Neural progenitor cell (in vitro differentiated cells): ENCODE measurements around the gene C1orf115. TPM values are rescaled to one million over a fixed set of nuclear protein-coding genes. Genes with fewer than 3 reads are reported as not detected.
A peak's percentile ranks its signal among the peaks of the same experiment; 100 is the strongest.

ENCODE experiments used
- DNase-seq: peaks from one replicate; pipeline ENCODE4 v3.0.0-alpha.2; 2016; ENCODE audit warnings: low spot score
- H2AFZ ChIP-seq: fragments of 200-600 bp; sonication (generic); replicated peaks from 2 replicates; pipeline ENCODE4 v1.6.1; 2016; ENCODE audit warnings: antibody characterized with exemption
- H3F3A ChIP-seq: fragments of 200-600 bp; sonication (generic); 2 replicates; pipeline ENCODE4 v1.6.1; 2016; ENCODE audit warnings: antibody characterized with exemption, low read depth
- H3K27ac ChIP-seq: fragments of 200-600 bp; sonication (generic); 2 replicates; pipeline ENCODE4 v1.5.1; 2016; ENCODE audit warnings: mild to moderate bottlenecking
- H3K27me3 ChIP-seq: fragments of 200-600 bp; sonication (generic); 2 replicates; pipeline ENCODE4 v1.6.1; 2016; ENCODE audit warnings: mild to moderate bottlenecking, moderate library complexity
- H3K36me3 ChIP-seq: fragments of 200-600 bp; sonication (generic); 2 replicates; pipeline ENCODE4 v1.5.1; 2016
- H3K4me1 ChIP-seq: fragments of 200-600 bp; sonication (generic); 2 replicates; pipeline ENCODE4 v1.6.1; 2016; ENCODE audit warnings: mixed run types
- H3K4me2 ChIP-seq: fragments of 200-600 bp; sonication (generic); 2 replicates; pipeline ENCODE4 v1.6.1; 2016
- H3K4me3 ChIP-seq: fragments of 200-600 bp; sonication (generic); 2 replicates; pipeline ENCODE4 v1.5.1; 2016
- H3K79me2 ChIP-seq: fragments of 200-600 bp; sonication (generic); 2 replicates; pipeline ENCODE4 v1.6.1; 2016; ENCODE audit warnings: low read depth
- H3K9ac ChIP-seq: fragments of 200-600 bp; sonication (generic); 2 replicates; pipeline ENCODE4 v1.6.1; 2016
- H3K9me3 ChIP-seq: fragments of 200-600 bp; sonication (generic); 2 replicates; pipeline ENCODE4 v1.5.1; 2016; ENCODE audit warnings: low read depth
- H4K20me1 ChIP-seq: fragments of 200-600 bp; sonication (generic); 2 replicates; pipeline ENCODE4 v1.6.1; 2016; ENCODE audit warnings: low read depth
- H3K27ac Mint-ChIP-seq: 3 replicates; pipeline ENCODE4 v1.8.0; 2021; ENCODE audit warnings: mixed read lengths
- H3K27me3 Mint-ChIP-seq: 2 replicates; pipeline ENCODE4 v1.8.0; 2022; ENCODE audit warnings: low read depth, mild to moderate bottlenecking, inconsistent platforms, moderate library complexity, mixed read lengths; ENCODE audit not compliant: insufficient read depth
- H3K36me3 Mint-ChIP-seq: 3 replicates; pipeline ENCODE4 v1.8.0; 2021; ENCODE audit warnings: mixed read lengths
- H3K4me1 Mint-ChIP-seq: 3 replicates; pipeline ENCODE4 v1.8.0; 2021; ENCODE audit warnings: mixed read lengths
- H3K4me3 Mint-ChIP-seq: 3 replicates; pipeline ENCODE4 v1.8.0; 2021; ENCODE audit warnings: mild to moderate bottlenecking, moderate library complexity, mixed read lengths
- H3K9me3 Mint-ChIP-seq: 3 replicates; pipeline ENCODE4 v1.8.0; 2020; ENCODE audit warnings: mixed read lengths
- EZH2 ChIP-seq: fragments of 200-600 bp; sonication (generic); IDR thresholded peaks from 2 replicates; pipeline ENCODE4 v1.6.1; 2017; ENCODE audit warnings: antibody characterized with exemption, mild to moderate bottlenecking, moderate library complexity
- EZH2phosphoT487 ChIP-seq: fragments of 200-600 bp; sonication (generic); IDR thresholded peaks from 2 replicates; pipeline ENCODE4 v1.6.1; 2017; ENCODE audit warnings: antibody characterized with exemption
- total RNA-seq: library from RNA; depleted of rRNA; stranded (reverse); fragments of >200 nt; gene quantifications from 2 replicates; pipeline ENCODE4 v1.2.3, GENCODE V29; 2015; ENCODE audit warnings: low replicate concordance
- TF ChIP-seq, protein P1 (sequence below): fragments of 200-600 bp; sonication (generic); IDR thresholded peaks from 2 replicates; pipeline ENCODE4 v1.5.1; 2017; ENCODE audit warnings: antibody characterized with exemption, mild to moderate bottlenecking

C1orf115 gene
- total RNA-seq, 1 donor from 2014 or later, result 6.2 TPM

DNA sequence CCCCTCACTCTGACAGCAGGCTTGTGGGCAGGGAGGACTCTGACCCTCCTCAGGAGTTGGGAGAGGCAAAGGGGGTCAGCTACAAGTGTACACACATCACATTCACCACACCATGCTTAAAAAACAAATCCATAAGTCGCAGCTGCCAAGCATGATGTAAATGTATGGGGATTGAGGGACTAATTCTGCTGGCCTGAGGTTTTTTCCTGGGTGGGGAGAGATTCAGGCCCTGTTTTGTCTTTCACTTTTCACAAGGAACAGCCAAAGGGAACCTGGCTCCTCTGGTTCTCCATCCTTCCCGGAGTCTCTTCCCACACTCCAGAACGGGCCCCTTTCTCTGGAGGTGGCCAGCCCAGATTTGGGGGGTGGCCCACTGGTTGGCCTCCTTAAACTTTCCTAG is 56.7 kb downstream of the C1orf115 start:
- no peaks in the 10 kb centered on the region for H3F3A ChIP-seq
- peaks cover 71% of the 10 kb centered on the region for H3K27me3 ChIP-seq
- no peak overlapping the region for H3K4me2 ChIP-seq
- Mint-ChIP-seq H3K36me3 (no peaks in the 10 kb centered on the region), H3K27ac (no peak overlapping the region), H3K4me1 (peaks cover 38% of the 10 kb centered on the region), H3K9me3 (no peaks in the 10 kb centered on the region), H3K4me3 (peak overlapping the region; percentile 91), H3K27me3 (peaks cover 11% of the 10 kb centered on the region)
- H4K20me1 ChIP-seq, result no peaks in the 10 kb centered on the region
- no peak for DNase-seq
- H3K79me2 ChIP-seq, result no peaks in the 10 kb centered on the region
- no peak overlapping the region for H3K9ac ChIP-seq
- no peak overlapping the region for H3K27ac ChIP-seq
- H3K9me3 ChIP-seq, result no peaks in the 10 kb centered on the region
- no peak overlapping the region for H3K4me3 ChIP-seq
- no peaks in the 10 kb centered on the region for H3K36me3 ChIP-seq
- no peak overlapping the region for H2AFZ ChIP-seq
- TF ChIP-seq, protein P1, sequence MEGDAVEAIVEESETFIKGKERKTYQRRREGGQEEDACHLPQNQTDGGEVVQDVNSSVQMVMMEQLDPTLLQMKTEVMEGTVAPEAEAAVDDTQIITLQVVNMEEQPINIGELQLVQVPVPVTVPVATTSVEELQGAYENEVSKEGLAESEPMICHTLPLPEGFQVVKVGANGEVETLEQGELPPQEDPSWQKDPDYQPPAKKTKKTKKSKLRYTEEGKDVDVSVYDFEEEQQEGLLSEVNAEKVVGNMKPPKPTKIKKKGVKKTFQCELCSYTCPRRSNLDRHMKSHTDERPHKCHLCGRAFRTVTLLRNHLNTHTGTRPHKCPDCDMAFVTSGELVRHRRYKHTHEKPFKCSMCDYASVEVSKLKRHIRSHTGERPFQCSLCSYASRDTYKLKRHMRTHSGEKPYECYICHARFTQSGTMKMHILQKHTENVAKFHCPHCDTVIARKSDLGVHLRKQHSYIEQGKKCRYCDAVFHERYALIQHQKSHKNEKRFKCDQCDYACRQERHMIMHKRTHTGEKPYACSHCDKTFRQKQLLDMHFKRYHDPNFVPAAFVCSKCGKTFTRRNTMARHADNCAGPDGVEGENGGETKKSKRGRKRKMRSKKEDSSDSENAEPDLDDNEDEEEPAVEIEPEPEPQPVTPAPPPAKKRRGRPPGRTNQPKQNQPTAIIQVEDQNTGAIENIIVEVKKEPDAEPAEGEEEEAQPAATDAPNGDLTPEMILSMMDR, result no peak
- TF ChIP-seq EZH2 (no peak), EZH2phosphoT487 (no peak)
- peaks cover 8% of the 10 kb centered on the region for H3K4me1 ChIP-seq

GRCh38 chr1:220747437-220748088 is 57.4 kb downstream of the C1orf115 start:
- Histone ChIP-seq H3K4me2 (peak overlapping the region; percentile 95), H3F3A (no peaks in the 10 kb centered on the region), H3K9ac (no peak overlapping the region), H3K27ac (no peak overlapping the region), H3K36me3 (no peaks in the 10 kb centered on the region), H3K79me2 (no peaks in the 10 kb centered on the region), H3K9me3 (no peaks in the 10 kb centered on the region), H3K27me3 (peaks cover 71% of the 10 kb centered on the region), H2AFZ (peak overlapping the region; percentile 89), H3K4me1 (peaks cover 8% of the 10 kb centered on the region), H4K20me1 (no peaks in the 10 kb centered on the region), H3K4me3 (peak overlapping the region; percentile 55)
- H3K27me3 Mint-ChIP-seq, result peaks cover 13% of the 10 kb centered on the region
- TF ChIP-seq EZH2, result no peak
- no peak for TF ChIP-seq EZH2phosphoT487
- TF ChIP-seq, protein P1, result no peak
- no peaks in the 10 kb centered on the region for H3K9me3 Mint-ChIP-seq
- no peak for DNase-seq
- H3K4me1 Mint-ChIP-seq, result peaks cover 38% of the 10 kb centered on the region
- H3K36me3 Mint-ChIP-seq, result no peaks in the 10 kb centered on the region
- peak overlapping the region; percentile 24 for H3K27ac Mint-ChIP-seq
- peak overlapping the region; percentile 91 for H3K4me3 Mint-ChIP-seq

- Histone ChIP-seq H3K27me3 (peaks cover 71% of the 10 kb centered on the region), H4K20me1 (no peaks in the 10 kb centered on the region), H3K4me2 (peak within 1 kb of the TSS; percentile 95), H3K9me3 (no peaks in the 10 kb centered on the region), H3F3A (no peaks in the 10 kb centered on the region), H3K4me1 (peaks cover 8% of the 10 kb centered on the region), H3K9ac (no peak within 1 kb of the TSS), H2AFZ (peak within 1 kb of the TSS; percentile 89), H3K79me2 (no peaks in the 10 kb centered on the region), H3K27ac (no peak within 1 kb of the TSS), H3K36me3 (no peaks in the 10 kb centered on the region), H3K4me3 (peak within 1 kb of the TSS; percentile 55)
- H3K36me3 Mint-ChIP-seq, result no peaks in the 10 kb centered on the region
- DNase-seq, result peak; percentile 70
- peak; percentile 81 for TF ChIP-seq EZH2
- TF ChIP-seq EZH2phosphoT487, result no peak
- H3K4me3 Mint-ChIP-seq, result peak within 1 kb of the TSS; percentile 91
- peaks cover 13% of the 10 kb centered on the region for H3K27me3 Mint-ChIP-seq
- H3K4me1 Mint-ChIP-seq, result peaks cover 38% of the 10 kb centered on the region
- peak within 1 kb of the TSS; percentile 24 for H3K27ac Mint-ChIP-seq
- H3K9me3 Mint-ChIP-seq, result no peaks in the 10 kb centered on the region
Measured at GRCh38 chr1:220748089-220748934, 58.1 kb downstream of the C1orf115 start, which contains the start of gene MTARC2. MTARC2 (plus strand) TSS chr1:220748322; CDS start chr1:220748532, 210 bp downstream.

Other genes with a start within 250 kb of the C1orf115 start
- gene MARK1, start 162.2 kb upstream of the C1orf115 start, total RNA-seq, result 12.1 and 13.2 TPM in 2 replicates
- gene MTARC2, start 58.0 kb downstream of the C1orf115 start, total RNA-seq, result not detected in 2 replicates
- gene MTARC1, start 96.5 kb downstream of the C1orf115 start, total RNA-seq, result 11.3 and 11.5 TPM in 2 replicates
- 0.12 TPM in 1 of 2 replicates, not detected in the other for gene HLX, start 189.1 kb downstream of the C1orf115 start, total RNA-seq